HG03342 (cell line): ENCODE data around the gene ALPP.
"Not testable (repeated sequence)": the region's sequence is repeated elsewhere in the genome, so short reads cannot be mapped to it uniquely, and the experiment has no call there.

Source experiments
- ATAC-seq: cut with Tn5 transposase; IDR thresholded peaks from one replicate; pipeline ENCODE4 v1.9.1; 2021; ENCODE audit warnings: mild to moderate bottlenecking, moderate library complexity; ENCODE audit not compliant: unreplicated experiment

ALPP gene

GRCh38 chr2:232419245-232420072 is 40.9 kb downstream of the ALPP start:
- ATAC-seq = no peak

- ATAC-seq = no peak
These were observed 41.5 kb downstream of the ALPP start for GRCh38 chr2:232420073-232420454.

GRCh38 chr2:232420463-232421188 is 42.1 kb downstream of the ALPP start:
- no peak for ATAC-seq

GRCh38 chr2:232421189-232421785 is 42.7 kb downstream of the ALPP start:
- no peak for ATAC-seq

GRCh38 chr2:232422051-232422450 is 43.5 kb downstream of the ALPP start:
- ATAC-seq = no peak

- not testable (repeated sequence) for ATAC-seq
These were observed 44.4 kb downstream of the ALPP start for GRCh38 chr2:232422996-232423395.

- ATAC-seq = not testable (repeated sequence)
These were observed 44.9 kb downstream of the ALPP start for GRCh38 chr2:232423407-232423806.

GRCh38 chr2:232431705-232432590 is 53.4 kb downstream of the ALPP start:
- no peak for ATAC-seq
